ENCODE data around the gene CIITA. TPM values are rescaled to one million over a fixed set of nuclear protein-coding genes. Genes with fewer than 3 reads are reported as not detected.

The CIITA gene
- total RNA-seq, 3 donors from 2014 or later: 5.6 to 14.6 (median 11.1) TPM

- Histone ChIP-seq H3K9me3 (no peaks in the 10 kb centered on the region), H3K27ac (no peak overlapping the region), H3K4me1 (no peaks in the 10 kb centered on the region), H3K36me3 (no peaks in the 10 kb centered on the region), H3K27me3 (no peaks in the 10 kb centered on the region), H3K4me3 (no peak overlapping the region)
- no peak for DNase-seq (ENCODE audit: low spot score in 2 of 2)
- TF ChIP-seq POLR2AphosphoS5 (IDR thresholded peaks at IDR 0.05): no peak
- intact Hi-C loops (cut with DNase I; ENCODE audit: low total_unique reads): no loop called here
Observed at GRCh38 chr16:10852948-10853347, 24.1 kb upstream of the CIITA start.

- Histone ChIP-seq H3K9me3 (no peaks in the 10 kb centered on the region), H3K36me3 (no peaks in the 10 kb centered on the region), H3K27ac (no peak overlapping the region), H3K4me3 (no peak overlapping the region), H3K27me3 (no peaks in the 10 kb centered on the region), H3K4me1 (no peaks in the 10 kb centered on the region)
- no peak for TF ChIP-seq POLR2A (IDR thresholded peaks at IDR 0.05)
- no peak for TF ChIP-seq POLR2AphosphoS5 (IDR thresholded peaks at IDR 0.05)
- no peak for TF ChIP-seq CTCF (IDR thresholded peaks at IDR 0.05)
- intact Hi-C loops (cut with DNase I; ENCODE audit: low total_unique reads): no loop called here
- DNase-seq (ENCODE audit: low spot score in 2 of 2): no peak
Observed at GRCh38 chr16:10856042-10856441, 21.0 kb upstream of the CIITA start.

GRCh38 chr16:10858203-10858602, 18.8 kb upstream of the CIITA start:
- intact Hi-C loops (cut with DNase I; ENCODE audit: low total_unique reads): no loop called here
- TF ChIP-seq POLR2AphosphoS5 (IDR thresholded peaks at IDR 0.05) (no peak), POLR2A (IDR thresholded peaks at IDR 0.05) (no peak), CTCF (IDR thresholded peaks at IDR 0.05) (no peak)
- no peaks in the 10 kb centered on the region for H3K27me3 ChIP-seq
- H3K36me3 ChIP-seq: no peaks in the 10 kb centered on the region
- no peak overlapping the region for H3K4me3 ChIP-seq
- H3K9me3 ChIP-seq: no peaks in the 10 kb centered on the region
- H3K4me1 ChIP-seq: no peaks in the 10 kb centered on the region
- H3K27ac ChIP-seq: no peak overlapping the region
- DNase-seq (ENCODE audit: low spot score in 2 of 2): no peak

GRCh38 chr16:10859020-10859419, 18.0 kb upstream of the CIITA start:
- intact Hi-C loops (cut with DNase I; ENCODE audit: low total_unique reads): no loop called here
- Histone ChIP-seq H3K4me3 (no peak overlapping the region), H3K4me1 (no peaks in the 10 kb centered on the region), H3K9me3 (no peaks in the 10 kb centered on the region), H3K27me3 (no peaks in the 10 kb centered on the region), H3K36me3 (no peaks in the 10 kb centered on the region), H3K27ac (no peak overlapping the region)
- DNase-seq (ENCODE audit: low spot score in 2 of 2): no peak
- TF ChIP-seq POLR2A (IDR thresholded peaks at IDR 0.05): no peak
- no peak for TF ChIP-seq POLR2AphosphoS5 (IDR thresholded peaks at IDR 0.05)

- Histone ChIP-seq H3K27ac (no peak overlapping the region), H3K36me3 (no peaks in the 10 kb centered on the region), H3K4me1 (no peaks in the 10 kb centered on the region), H3K4me3 (no peak overlapping the region), H3K9me3 (no peaks in the 10 kb centered on the region), H3K27me3 (no peaks in the 10 kb centered on the region)
- no peak for TF ChIP-seq POLR2AphosphoS5 (IDR thresholded peaks at IDR 0.05)
- TF ChIP-seq CTCF (IDR thresholded peaks at IDR 0.05): no peak
- no peak for TF ChIP-seq POLR2A (IDR thresholded peaks at IDR 0.05)
- intact Hi-C loops (cut with DNase I; ENCODE audit: low total_unique reads): no loop called here
- DNase-seq (ENCODE audit: low spot score in 2 of 2): no peak
Observed at GRCh38 chr16:10859658-10860057, 17.3 kb upstream of the CIITA start.

GRCh38 chr16:10862438-10862837, 14.6 kb upstream of the CIITA start:
- no peak for TF ChIP-seq CTCF (IDR thresholded peaks at IDR 0.05)
- no peak for TF ChIP-seq POLR2A (IDR thresholded peaks at IDR 0.05)
- TF ChIP-seq POLR2AphosphoS5 (IDR thresholded peaks at IDR 0.05): no peak
- no peak overlapping the region for H3K27ac ChIP-seq
- H3K27me3 ChIP-seq: no peaks in the 10 kb centered on the region
- no peaks in the 10 kb centered on the region for H3K9me3 ChIP-seq
- H3K4me1 ChIP-seq: peaks cover 0 to 3% of the 10 kb centered on the region in 2 donors
- H3K4me3 ChIP-seq: no peak overlapping the region
- intact Hi-C loops (cut with DNase I; ENCODE audit: low total_unique reads): no loop called here
- no peak for DNase-seq (ENCODE audit: low spot score in 2 of 2)
- no peaks in the 10 kb centered on the region for H3K36me3 ChIP-seq
